ENCODE results near the gene MPDZ.

MPDZ gene

DNA sequence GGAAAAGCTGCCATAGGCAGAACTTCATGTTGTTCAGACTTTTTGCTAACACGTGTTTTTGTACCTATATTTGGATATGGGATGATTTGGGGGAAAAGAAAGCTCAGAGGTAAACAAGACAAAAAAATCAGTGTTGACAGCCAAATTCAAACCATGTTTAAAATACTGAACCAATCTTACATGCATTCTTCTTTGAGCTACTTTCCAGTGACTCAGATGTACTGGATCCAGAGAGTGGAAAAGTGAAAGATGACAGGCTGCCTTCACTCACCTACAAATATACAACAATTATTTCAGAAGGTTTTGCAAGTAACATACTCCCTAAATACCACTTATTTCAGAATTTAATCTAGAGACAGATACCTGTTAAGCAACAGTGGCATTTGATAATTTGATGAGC, 165.7 kb downstream of the MPDZ start:
- Mint-ChIP-seq H3K27me3 (no peaks in the 10 kb centered on the region), H3K4me3 (no peak overlapping the region), H3K4me1 (ENCODE audit: low read depth) (no peaks in the 10 kb centered on the region), H3K36me3 (no peaks in the 10 kb centered on the region), H3K27ac (no peak overlapping the region), H3K9me3 (ENCODE audit: low read depth) (peaks cover 8% of the 10 kb centered on the region)

DNA sequence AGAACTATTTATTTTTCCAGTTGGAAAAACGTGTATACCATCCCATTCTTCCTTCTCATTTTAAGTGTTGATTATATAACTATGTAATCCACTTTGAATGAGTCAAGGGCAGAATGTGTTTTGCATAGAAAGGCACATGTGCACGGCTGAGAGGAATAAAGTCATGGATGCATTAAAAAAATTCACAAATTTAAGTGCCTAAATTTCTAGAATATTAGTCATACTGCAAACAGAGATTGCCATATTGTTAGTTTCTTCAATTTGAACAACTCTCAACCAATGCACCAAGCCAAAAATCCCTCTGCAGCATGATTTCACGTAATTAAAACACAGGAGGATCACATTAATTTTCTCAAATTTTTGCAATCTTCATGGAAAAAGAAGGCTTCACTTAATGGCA, 166.3 kb downstream of the MPDZ start:
- Mint-ChIP-seq H3K4me1 (ENCODE audit: low read depth) (no peaks in the 10 kb centered on the region), H3K36me3 (no peaks in the 10 kb centered on the region), H3K27me3 (no peaks in the 10 kb centered on the region), H3K4me3 (no peak overlapping the region), H3K27ac (no peak overlapping the region), H3K9me3 (ENCODE audit: low read depth) (peaks cover 8% of the 10 kb centered on the region)

DNA sequence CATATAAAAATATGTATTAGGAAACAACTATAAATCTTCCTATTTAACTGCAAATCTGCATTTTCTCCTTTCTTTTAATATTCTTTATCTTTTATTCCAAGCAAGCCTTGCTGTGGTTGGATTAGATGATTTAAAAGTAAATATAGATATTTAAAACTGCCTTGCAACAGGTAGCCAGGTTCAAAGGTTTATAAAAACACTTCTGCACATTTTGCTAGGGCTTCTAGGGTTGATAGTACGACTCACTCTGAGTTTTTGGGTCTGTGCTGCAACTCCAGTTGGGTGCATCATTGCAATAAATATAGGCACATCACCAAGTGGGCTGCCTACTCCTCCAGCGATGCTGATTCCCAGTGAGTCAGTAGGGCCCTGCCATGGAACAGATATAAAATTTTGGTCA, 167.7 kb downstream of the MPDZ start:
- H3K27ac Mint-ChIP-seq, result no peak overlapping the region

DNA sequence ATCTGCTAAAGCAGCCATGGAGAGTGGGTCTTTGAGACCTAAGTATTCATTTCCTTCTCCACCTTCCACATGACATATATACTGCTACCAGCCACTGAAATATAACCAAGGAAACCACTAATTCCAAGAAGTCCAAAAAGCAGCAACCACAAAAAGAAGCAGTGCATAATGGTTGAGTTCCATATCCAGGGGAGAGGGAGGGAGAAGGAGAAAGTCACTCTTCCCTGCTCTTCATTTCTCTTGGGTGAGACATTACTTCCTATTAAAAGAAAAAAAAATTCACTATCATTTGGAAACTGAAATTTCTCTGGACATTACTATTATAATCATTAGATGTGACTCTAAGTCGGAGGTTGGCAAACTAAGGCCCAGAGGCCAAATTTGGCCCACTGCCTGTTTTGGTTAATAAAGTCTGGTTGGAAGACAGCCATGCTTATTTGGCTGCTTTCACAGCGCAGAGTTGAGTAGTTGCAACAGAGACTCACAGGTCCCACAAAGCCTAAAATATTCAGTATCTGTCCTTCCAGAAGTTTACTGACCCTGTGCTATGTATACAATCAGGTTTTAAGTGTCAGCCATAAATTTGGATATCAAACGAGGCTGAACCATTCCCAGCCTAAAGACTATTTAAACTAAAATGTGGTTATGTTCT, 168.6 kb downstream of the MPDZ start:
- Mint-ChIP-seq H3K27ac (no peak overlapping the region), H3K27me3 (no peaks in the 10 kb centered on the region), H3K4me1 (ENCODE audit: low read depth) (no peaks in the 10 kb centered on the region), H3K4me3 (no peak overlapping the region), H3K9me3 (ENCODE audit: low read depth) (peaks cover 8% of the 10 kb centered on the region), H3K36me3 (no peaks in the 10 kb centered on the region)

More for the DNA sequence above, 167.7 kb downstream of the MPDZ start:
- peaks cover 8% of the 10 kb centered on the region for H3K9me3 Mint-ChIP-seq (ENCODE audit: low read depth)
- no peaks in the 10 kb centered on the region for H3K4me1 Mint-ChIP-seq (ENCODE audit: low read depth)
- H3K4me3 Mint-ChIP-seq, result no peak overlapping the region
- H3K36me3 Mint-ChIP-seq, result no peaks in the 10 kb centered on the region
- no peaks in the 10 kb centered on the region for H3K27me3 Mint-ChIP-seq

DNA sequence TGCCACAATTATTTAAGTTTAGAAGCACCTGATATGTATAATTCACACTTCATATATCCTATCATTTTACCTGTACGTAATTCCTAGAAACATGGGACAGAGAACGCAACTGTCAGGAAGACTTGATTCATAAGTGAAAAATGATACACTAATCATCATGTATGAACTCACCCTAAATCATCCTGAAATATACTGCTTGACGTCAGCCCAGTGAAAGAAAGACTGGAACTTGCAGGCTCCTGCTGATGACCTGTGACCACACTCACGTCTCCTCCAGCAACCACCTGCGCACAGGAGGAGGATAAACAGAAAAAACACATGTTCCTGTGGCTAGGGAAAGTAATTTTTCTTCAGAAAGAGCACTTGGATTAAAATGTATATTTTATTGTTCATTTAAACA, 169.7 kb downstream of the MPDZ start:
- Mint-ChIP-seq H3K27me3 (no peaks in the 10 kb centered on the region), H3K9me3 (ENCODE audit: low read depth) (peaks cover 8% of the 10 kb centered on the region), H3K4me1 (ENCODE audit: low read depth) (no peaks in the 10 kb centered on the region), H3K4me3 (no peak overlapping the region), H3K36me3 (no peaks in the 10 kb centered on the region), H3K27ac (no peak overlapping the region)

- no peak overlapping the region for H3K27ac Mint-ChIP-seq
- H3K27me3 Mint-ChIP-seq, result no peaks in the 10 kb centered on the region
- H3K36me3 Mint-ChIP-seq, result no peaks in the 10 kb centered on the region
- H3K4me1 Mint-ChIP-seq (ENCODE audit: low read depth), result no peaks in the 10 kb centered on the region
- no peak overlapping the region for H3K4me3 Mint-ChIP-seq
- H3K9me3 Mint-ChIP-seq (ENCODE audit: low read depth), result peaks cover 5% of the 10 kb centered on the region
These were observed 172.5 kb downstream of the MPDZ start for GRCh38 chr9:13107008-13107407.

DNA sequence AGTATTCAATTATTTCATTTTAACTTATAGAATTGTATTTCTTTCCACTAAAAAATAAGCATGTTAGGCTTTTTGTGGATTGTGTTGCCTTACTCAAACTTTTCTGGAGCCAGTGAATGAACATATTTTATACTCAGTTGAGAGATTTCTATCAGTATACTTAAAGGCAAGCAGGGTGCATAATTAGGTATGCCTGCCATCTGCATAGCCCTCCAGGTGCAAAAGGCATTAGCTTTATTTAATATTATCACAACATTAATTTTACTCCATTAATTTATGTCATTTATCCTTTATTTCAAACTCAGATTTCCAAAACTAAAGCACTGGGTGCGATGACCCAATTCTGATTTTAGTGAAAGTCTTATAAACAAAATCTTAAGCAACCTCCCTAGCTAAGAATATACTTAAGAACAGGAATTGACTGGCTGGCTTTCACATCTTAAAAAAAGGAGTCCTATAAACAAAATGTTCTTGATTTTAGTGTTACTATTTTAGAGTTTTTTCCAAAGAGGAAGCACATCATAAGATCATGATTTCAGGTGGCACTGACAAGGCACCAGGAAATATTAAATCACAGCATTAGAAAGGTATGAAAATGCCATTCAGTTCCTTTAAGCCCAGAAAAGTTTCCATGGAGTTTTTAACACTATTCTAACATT, 178.4 kb downstream of the MPDZ start:
- Mint-ChIP-seq H3K4me3 (no peak overlapping the region), H3K9me3 (ENCODE audit: low read depth) (no peaks in the 10 kb centered on the region), H3K36me3 (no peaks in the 10 kb centered on the region), H3K27ac (no peak overlapping the region), H3K4me1 (ENCODE audit: low read depth) (no peaks in the 10 kb centered on the region), H3K27me3 (no peaks in the 10 kb centered on the region)

DNA sequence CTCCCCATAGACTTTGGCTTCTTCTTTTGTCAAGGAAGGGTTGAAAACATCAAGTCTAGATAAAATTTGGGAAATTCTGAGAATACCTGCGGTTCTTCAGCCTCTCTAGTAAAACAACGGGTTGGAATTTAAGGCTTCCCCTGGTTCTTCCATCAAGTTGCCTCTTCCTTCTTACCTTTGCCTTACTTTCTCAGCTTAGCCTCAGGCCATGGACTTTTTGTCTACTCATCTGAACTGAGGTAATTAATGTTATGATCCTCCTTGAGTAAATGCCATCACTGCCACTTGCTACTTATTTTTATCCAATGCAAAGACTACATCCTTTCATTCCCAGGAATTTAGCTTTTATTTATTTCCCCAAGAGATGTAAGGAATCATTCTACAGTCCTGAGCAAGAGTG, 184.4 kb downstream of the MPDZ start:
- Mint-ChIP-seq H3K27me3 (no peaks in the 10 kb centered on the region), H3K9me3 (ENCODE audit: low read depth) (no peaks in the 10 kb centered on the region), H3K36me3 (no peaks in the 10 kb centered on the region), H3K4me1 (ENCODE audit: low read depth) (no peaks in the 10 kb centered on the region), H3K4me3 (no peak overlapping the region), H3K27ac (no peak overlapping the region)

DNA sequence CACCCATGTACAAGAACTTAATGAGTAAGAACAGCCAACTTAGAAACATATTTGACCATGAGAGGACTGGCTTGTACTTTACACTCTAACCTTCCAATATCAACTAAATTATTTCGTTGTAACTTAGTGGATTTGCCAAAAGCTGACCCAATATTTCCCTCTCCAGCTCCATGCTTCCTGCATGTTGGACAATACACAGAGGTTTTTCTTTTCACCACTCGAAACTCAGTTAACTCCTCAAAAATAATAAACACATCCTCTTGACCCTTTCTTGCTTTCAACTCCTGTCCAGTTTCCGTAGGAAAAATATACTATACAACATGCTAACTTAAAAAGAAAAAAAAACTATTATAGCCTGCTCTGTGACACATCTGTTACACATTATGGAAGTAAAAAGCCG, 188.9 kb downstream of the MPDZ start:
- no peaks in the 10 kb centered on the region for H3K36me3 Mint-ChIP-seq
- H3K27me3 Mint-ChIP-seq, result no peaks in the 10 kb centered on the region
- H3K9me3 Mint-ChIP-seq (ENCODE audit: low read depth), result no peaks in the 10 kb centered on the region
- no peaks in the 10 kb centered on the region for H3K4me1 Mint-ChIP-seq (ENCODE audit: low read depth)
- H3K4me3 Mint-ChIP-seq, result no peak overlapping the region
- H3K27ac Mint-ChIP-seq, result no peak overlapping the region

DNA sequence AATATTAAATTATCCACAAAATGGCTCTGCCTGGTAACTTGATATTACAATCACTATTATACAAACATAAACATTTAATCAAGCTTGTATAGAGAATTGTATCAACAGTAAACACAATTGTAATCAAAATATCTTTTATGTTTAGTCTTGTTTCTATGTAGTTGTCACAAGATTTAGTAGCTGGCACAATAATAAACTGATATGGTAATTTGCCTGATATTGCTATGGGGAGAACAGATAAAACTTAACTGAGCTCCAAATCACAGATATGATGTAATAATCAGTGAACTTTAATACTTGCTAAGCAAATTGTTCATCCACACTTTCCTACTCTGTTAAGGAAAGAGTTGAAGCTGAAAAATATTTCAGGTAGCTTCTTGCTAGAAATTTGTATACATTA, 189.8 kb downstream of the MPDZ start:
- Mint-ChIP-seq H3K4me3 (no peak overlapping the region), H3K4me1 (ENCODE audit: low read depth) (no peaks in the 10 kb centered on the region), H3K27ac (no peak overlapping the region), H3K9me3 (ENCODE audit: low read depth) (no peaks in the 10 kb centered on the region), H3K36me3 (no peaks in the 10 kb centered on the region), H3K27me3 (no peaks in the 10 kb centered on the region)

DNA sequence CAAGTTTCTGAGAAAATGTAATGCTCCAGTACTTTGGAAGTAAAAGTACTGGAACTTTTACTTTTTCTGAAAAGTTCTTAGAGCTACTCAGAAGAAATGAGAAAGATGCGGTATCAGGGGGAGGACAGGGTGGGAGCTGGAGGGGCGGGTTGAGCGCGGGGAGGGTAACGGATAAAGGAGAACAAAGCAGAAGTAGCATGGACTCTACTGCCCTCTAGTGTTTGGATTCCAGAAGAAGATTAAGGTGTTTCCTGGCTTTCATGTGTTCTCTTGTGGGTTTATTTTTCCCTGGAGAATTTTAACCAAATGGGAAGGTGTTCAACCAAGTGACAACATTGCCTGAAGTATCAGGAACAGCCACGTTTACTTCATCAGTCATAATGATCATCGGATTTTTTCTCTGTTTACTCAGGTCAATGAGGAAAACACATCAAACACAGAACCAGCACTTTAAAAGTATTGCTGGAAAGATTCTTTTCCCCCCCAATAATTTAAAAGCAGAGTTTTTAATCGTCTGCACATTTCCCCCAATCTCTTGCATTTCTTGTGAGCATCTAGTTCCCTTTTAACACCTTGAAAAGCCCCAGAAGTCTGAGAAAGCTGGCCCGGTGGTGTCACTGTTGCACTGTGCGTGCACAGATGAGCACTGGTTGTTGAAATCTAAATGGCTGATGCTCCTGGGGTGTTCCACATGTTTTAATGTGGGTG, 190.6 kb downstream of the MPDZ start:
- Mint-ChIP-seq H3K27ac (no peak overlapping the region), H3K27me3 (no peaks in the 10 kb centered on the region), H3K9me3 (ENCODE audit: low read depth) (peaks cover 3% of the 10 kb centered on the region), H3K4me1 (ENCODE audit: low read depth) (no peaks in the 10 kb centered on the region), H3K36me3 (no peaks in the 10 kb centered on the region), H3K4me3 (no peak overlapping the region)

DNA sequence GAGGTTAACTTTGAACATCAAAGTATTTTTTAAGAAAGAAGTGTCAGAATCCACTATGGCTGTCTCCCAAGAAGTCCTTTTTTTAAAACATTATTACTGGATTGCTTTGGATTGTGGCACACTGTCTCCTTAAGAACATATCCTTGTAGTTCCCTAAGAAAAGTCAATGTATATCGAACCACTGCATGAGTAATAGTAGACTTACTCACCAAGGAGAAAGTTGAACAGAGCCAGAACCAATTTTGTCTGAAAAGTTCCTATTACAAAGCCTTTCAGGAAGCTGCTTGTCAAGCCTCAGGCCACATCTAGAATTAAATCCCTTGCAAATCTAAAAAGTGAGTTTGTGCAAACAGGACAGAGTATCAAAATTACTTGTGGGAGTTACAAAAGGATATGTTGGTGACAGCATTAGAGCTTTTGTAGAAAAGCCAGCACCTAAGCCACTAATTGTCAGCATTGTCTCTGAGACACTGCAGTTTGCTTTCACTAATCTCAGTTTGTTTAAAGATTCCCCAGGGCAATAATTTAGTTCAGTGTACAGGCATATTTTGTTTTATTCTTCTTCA, 195.4 kb downstream of the MPDZ start:
- Mint-ChIP-seq H3K27me3 (no peaks in the 10 kb centered on the region), H3K36me3 (no peaks in the 10 kb centered on the region), H3K9me3 (ENCODE audit: low read depth) (peaks cover 7% of the 10 kb centered on the region), H3K4me3 (no peak overlapping the region), H3K4me1 (ENCODE audit: low read depth) (no peaks in the 10 kb centered on the region), H3K27ac (no peak overlapping the region)

DNA sequence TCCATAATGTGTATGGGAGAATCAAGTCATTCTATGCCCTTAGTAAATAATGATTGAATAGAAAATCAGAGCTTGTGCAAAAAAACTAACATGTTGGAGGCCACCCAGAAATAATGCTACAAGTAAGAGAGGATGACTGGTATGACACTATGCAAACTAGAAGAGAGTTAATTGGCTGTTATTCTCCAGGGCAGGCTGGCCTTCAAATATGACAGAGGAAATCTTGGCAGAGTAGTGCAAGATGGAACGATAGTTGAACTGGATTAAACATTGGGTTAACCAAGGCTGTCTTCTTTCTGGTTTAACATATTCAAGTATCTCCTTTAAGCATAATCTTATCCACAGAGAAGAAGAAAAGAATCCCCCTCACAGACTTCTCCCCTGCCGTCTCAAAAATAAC, 196.1 kb downstream of the MPDZ start:
- no peaks in the 10 kb centered on the region for H3K36me3 Mint-ChIP-seq
- no peaks in the 10 kb centered on the region for H3K4me1 Mint-ChIP-seq (ENCODE audit: low read depth)
- H3K9me3 Mint-ChIP-seq (ENCODE audit: low read depth), result peaks cover 7% of the 10 kb centered on the region
- H3K4me3 Mint-ChIP-seq, result no peak overlapping the region
- H3K27ac Mint-ChIP-seq, result no peak overlapping the region
- no peaks in the 10 kb centered on the region for H3K27me3 Mint-ChIP-seq

DNA sequence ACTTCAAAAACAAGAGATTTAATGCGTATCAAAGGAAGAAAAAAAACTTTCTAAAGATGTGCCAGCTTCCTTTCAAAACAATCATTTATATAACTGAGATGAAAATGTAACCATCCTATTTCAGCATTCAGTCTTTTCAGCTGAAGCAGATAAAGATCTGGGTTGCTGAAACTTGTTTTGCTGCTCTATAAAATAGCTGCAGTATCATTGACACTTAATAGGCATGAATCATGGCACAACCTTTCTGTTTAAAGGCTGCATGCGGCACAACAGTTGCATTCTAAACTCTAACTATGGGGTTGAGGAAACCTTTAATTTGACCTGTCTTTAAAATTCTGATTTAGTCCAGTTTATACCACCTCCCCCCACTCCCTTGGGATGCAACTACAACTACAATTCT, 196.7 kb downstream of the MPDZ start:
- Mint-ChIP-seq H3K4me3 (no peak overlapping the region), H3K9me3 (ENCODE audit: low read depth) (peaks cover 7% of the 10 kb centered on the region), H3K36me3 (no peaks in the 10 kb centered on the region), H3K27me3 (no peaks in the 10 kb centered on the region), H3K27ac (no peak overlapping the region), H3K4me1 (ENCODE audit: low read depth) (no peaks in the 10 kb centered on the region)

GRCh38 chr9:13078164-13078563, 201.3 kb downstream of the MPDZ start:
- Mint-ChIP-seq H3K27me3 (no peaks in the 10 kb centered on the region), H3K36me3 (no peaks in the 10 kb centered on the region), H3K27ac (no peak overlapping the region), H3K4me1 (ENCODE audit: low read depth) (no peaks in the 10 kb centered on the region), H3K9me3 (ENCODE audit: low read depth) (peaks cover 7% of the 10 kb centered on the region), H3K4me3 (no peak overlapping the region)
